Myocyte (in vitro differentiated cells): Measurements from ENCODE around the gene CRTAC1. TPM values are rescaled to one million over a fixed set of nuclear protein-coding genes. Genes with fewer than 3 reads are reported as not detected.

Experiments used
- DNase-seq: peaks from one replicate; pipeline ENCODE4 v3.0.0-alpha.2; 2012; ENCODE audit warnings: low read depth
- total RNA-seq: library from RNA; depleted of rRNA; stranded (reverse); fragments of >200 nt; gene quantifications from 2 replicates; pipeline ENCODE4 v1.2.3, GENCODE V29; 2014

CRTAC1 gene
- total RNA-seq, 1 donor from 2014 or later: not detected

DNA sequence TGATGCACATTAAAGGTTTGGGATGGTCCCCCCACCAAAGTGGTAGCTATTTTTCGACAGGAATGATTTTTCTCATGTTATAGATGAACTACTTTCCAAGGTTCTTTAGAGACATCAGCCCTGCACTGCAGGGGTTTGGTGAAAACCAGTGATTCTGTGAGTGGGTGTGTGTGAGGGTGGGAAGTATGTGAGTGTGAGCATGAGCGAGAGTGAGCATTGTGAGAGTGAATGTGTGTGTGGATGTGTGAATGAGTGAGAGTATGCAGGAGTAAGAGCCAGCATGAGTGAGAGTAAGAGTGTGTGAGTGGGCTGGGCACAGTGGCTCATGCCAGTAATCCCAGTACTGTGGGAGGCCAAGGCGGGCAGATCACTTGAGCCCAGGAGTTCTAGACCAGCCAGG is 105.7 kb downstream of the CRTAC1 start:
- no peak for DNase-seq

DNA sequence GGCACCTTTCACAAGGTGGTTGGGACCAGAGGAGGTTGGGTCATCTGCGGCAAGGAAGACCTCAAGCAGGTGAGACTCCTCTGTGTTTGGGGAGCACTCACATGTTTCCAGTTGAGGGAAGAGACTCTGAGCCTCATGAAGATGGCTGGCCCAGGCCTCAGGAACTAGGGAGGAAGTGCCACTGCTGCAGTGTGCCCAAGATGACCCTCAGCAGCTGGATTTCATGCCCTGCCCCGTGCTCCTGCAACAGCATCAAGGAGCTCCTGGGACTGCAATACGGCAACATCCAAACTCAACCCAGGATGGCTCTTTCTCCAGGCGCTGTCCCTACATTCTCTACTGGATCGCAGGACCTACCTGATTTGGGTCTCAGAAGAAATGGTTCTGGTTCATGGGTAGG is 106.9 kb downstream of the CRTAC1 start:
- no peak for DNase-seq

DNA sequence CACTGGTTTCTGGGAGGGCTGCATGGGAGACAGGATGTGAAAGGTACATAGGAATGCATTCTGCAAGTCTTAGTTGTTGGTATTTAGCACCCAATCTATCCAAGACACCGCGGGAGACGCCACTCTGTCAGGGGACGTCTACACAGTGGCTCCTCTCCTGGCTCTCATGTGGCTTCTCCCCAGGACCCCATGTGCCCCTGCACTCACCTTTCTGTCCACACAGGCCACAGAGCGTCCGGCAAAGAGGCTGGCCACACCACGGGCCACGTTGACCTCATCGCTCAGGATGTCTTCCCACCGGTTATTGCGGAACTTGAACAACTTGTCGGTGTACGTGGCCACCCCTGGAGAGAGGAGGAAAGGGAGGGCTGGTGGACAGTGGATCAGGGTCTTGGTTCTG is 107.4 kb downstream of the CRTAC1 start:
- DNase-seq: no peak

DNA sequence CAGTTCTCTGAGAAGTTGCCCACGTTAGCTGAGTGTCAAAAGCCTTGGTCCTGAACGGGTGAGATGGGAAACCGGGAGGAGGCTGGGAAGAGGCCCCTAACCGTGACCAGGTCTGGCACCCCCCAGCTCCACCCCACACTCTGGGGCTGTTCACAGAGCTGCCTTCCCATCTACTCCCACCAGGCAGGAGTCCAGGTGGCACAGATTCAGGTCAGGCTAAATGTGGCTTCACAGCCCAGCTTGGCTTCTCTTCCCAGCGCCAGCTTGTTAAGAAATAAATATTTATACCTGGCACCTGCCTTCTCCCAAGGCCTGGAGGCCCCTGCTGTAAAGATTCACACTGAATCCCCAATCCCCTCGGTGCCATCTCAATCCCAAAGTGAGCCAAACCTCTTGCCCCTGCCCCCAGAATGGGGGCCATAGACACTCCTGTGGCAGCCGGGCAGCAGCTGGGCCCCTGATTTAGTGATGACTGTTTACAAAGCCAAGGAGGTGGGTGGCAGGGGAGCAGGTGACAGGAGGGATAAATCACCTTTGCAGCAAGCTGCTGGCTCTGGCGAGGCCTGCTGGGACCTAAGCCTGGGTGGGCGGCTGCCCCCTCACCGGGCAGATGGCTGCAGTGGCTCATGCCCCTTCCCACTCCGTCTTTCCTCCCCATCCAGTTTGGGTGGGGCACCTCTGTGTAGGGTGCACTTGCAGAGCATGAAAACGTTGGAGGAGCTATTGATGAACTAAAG is 108.2 kb downstream of the CRTAC1 start:
- no peak for DNase-seq

DNA sequence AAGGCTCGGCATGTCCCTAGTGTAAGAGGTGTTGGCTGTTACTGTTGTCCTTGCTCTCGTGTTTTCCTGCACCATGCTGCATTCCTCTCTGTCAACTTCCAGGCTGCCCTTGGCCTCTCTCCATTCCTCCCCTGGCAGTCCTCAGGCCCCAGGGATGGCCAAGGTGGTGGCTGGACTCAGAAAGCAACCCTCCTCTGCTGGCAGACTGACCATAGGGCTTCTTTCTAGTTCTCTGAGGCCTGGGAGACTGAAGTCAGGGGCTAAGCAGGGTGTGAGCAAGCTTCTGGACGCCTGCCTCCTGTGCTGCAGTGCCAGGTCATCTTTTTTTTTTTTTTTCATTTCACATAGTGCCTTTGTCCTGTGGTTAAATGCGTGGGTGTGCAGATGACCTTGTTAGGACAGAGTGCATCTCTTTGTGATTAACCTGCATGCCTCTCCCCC is 108.8 kb downstream of the CRTAC1 start:
- DNase-seq: no peak

DNA sequence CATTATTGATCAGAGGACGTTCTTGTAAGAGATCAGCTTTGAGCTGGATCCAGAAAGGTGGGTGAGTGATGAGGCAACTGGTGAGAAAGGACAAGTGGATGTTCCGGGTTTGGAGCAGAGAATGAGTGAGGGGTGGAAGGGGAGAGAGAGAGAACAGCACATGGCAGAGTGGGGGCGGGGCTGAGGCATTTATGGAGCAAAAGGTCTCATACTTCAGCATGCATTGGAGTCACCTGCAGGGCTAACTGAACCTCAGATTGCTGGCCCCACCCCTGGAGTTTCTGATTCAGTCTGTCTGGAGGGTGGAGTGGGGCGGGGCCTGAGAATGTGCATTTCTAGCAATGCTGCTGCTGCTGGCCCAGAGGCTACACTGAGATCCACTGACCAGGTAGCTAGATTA is 109.6 kb downstream of the CRTAC1 start:
- no peak for DNase-seq

DNA sequence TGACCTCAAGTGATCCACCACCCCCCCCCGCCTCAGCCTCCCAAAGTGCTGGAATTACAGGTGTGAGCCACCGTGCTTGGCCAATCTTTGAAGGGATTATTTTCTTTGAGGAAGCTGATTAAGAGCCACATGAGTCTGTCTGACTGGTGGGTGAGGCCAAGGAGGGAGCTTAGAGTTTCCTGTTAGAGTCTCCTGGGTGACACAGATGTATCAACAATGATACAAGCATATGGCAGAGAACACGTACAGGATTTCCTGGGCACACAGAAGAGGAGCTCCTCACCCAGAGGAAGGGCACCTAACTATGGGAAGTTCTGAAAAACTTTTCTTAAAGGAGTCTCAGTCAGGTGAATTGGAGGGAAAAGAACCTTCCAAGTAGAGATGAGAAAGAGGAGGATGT is 111.4 kb downstream of the CRTAC1 start:
- DNase-seq: no peak

DNA sequence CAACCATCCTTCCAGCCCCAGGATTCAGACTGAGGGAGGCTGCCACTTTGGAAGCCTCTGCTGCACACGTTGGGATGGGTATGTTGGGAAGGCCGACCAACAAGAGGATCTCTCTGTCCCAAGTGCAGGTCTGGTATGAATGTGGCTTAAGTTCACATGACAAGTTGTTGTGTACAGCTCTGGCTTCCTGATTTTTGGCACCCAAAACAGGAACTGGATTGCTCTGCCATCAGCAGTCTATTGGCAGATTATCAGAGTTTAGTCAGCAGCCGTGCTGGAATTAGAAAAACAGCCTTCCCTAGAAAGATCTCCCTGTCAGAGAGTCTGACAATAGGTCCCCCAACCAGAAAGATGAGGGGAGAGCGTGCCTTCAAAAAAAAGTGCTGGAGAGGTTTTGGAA is 113.8 kb downstream of the CRTAC1 start:
- no peak for DNase-seq

DNA sequence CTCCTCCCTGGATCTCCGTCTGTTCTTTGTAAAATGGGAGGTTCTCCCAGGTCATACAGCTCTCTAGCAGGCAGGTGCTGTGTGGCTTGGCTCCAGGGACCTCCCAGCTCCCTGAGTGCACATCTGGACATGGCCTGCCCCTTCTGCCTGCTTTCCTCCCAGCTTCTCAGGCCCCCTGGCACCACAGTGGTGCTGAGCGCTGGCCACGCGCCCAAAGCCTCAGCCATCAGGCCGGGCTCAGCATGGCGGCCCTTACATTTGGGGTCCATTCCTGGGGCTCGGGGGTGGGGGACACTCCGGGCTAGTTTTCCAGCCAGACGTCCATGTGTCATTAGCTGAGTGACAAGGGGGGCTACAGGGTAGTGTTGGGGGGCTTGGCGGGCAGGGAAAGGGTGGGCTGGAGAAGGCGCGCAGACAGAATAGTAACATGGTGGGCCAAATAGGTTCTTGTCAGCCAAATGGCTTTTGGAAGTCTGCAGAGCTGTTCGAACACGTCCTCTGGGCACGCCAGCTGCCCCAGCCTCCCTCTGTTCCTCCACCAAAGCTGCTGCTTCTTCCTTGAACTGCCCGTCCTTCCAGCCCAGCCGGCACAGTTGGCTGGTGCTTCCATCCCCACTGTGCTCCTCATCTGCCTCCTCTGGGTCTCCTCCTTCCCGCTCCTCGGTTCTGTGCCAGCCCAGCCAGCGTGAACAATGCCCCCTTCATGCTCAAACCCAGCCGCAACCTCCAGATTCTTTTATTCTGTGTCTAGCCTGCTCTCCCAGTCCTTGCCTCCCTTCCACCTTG is 114.9 kb downstream of the CRTAC1 start:
- DNase-seq: no peak

DNA sequence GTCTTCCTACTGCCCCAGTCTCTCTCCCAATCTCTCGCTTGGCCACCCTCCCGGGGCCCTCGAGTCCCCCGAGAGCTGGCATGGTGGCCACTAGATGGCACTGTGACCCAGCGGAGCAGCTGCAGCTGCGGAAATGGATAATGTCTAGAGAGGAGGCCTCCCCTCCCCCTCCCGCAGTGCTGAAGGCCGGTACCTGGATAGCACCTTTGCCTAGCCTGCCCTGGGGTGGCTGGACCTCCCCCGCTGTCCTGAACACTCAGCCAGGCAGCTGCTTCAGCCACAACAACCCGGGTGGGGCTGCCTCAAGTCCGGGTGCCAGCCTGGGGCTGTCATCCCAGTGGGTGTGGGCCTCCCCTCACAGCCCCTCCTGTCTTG is 115.6 kb downstream of the CRTAC1 start:
- peak; percentile 61 for DNase-seq

DNA sequence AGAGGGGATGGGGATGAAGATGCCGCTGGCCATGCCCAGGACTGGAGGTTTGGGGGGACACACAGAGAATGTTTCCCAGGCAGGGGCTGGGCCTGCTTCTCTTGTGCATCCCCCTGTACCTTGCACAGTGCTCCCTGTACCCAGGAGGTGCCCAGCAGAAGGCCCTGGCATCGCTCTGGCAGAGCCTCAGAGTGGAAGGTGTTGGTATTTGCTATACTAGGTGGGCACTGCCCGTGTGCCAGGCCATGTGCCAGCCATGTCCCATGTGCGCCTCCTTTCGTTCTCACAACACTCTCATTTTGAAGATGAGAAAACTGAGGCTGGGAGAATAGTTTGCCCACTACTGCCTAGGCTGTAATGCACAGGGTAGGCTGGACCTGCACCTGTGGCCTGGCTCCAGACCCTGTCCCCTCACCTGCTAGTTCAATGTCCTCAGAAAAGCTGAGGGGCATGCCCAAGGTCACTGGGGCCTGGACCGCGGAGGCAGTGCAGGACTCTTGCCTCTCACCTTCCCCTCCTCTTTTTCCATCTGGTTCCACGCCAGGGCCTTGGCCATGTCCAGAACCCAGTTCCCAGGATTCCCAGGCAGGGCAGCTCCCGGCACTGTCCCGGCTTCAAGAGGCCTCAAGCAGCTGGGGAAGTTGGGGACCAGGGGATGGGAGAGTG is 116.1 kb downstream of the CRTAC1 start:
- DNase-seq: no peak

DNA sequence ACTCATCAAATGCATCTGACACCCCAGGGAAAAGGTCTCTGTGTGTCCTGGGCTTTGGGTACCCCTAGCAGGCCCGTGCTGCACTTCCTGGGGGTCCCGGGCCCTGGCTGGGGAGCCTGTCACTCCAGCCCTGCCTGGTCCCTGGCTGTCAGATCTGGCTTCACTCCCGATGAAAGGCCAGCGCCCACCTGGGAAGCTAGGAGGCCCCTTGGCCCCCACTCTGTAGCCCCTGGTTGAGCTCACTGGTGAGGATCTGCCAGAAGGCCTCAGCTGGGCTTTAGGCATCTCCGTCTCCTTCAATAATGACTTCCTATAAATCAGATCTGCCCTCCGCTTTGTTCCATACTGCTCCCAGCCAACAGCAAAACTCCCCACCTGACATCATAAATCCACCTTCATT is 116.8 kb downstream of the CRTAC1 start:
- DNase-seq: no peak

DNA sequence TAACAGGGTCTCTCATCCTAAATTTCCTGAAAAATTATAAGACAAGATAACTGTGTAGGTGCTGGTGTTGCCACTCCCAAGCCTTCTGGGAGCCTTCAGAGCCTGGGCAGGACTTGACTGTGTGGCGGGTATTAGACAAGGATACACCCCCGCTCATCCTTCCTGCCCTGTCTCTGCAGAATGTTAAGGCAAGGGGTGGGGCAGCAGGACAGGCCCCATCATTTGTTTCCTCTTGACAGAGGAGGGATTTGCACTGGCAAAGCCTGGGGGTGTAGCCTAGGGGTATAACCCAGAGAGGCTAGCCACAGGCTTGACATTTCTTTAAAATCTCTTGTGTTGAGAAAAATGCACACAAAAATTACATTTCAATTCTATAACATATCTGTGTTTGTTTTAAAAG is 117.2 kb downstream of the CRTAC1 start:
- DNase-seq: no peak

DNA sequence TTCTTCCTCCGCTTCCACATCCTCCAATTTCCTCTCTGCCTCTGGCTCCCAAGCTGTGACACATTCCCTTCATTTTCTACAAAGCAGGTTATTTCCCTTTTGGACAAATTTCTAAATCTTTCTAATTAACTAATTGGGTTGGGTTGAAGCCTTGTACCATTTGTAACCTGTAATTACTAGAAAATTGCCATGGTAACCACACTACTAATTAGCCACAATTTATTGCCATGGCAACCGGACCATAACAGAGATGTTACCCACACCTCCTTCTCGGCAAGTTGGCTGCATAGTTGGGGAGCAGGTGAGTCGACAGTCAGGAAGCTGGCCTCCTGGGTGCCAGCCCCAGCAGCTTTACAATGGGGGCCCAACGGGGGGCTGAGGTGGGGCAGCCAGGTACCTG is 119.2 kb downstream of the CRTAC1 start:
- no peak for DNase-seq

DNA sequence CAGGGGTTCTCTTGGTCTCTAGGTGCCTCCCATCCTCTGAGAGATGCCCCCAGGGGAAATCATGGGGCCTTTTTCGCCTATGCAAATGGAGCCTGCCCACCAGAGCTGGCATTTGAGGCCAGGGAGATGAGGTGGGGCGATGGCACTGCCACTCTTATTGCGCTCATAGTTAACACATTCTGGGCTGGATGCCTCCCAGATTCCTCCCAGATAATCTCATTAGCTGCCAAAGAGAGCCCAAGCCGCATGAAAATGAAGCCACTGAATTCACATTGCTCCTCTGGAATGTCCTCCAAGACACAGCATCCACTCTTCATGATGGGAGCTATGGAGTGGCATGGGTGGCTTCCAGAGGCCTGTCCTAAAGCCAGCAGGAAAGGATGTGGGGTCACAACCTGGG is 119.8 kb downstream of the CRTAC1 start:
- no peak for DNase-seq

DNA sequence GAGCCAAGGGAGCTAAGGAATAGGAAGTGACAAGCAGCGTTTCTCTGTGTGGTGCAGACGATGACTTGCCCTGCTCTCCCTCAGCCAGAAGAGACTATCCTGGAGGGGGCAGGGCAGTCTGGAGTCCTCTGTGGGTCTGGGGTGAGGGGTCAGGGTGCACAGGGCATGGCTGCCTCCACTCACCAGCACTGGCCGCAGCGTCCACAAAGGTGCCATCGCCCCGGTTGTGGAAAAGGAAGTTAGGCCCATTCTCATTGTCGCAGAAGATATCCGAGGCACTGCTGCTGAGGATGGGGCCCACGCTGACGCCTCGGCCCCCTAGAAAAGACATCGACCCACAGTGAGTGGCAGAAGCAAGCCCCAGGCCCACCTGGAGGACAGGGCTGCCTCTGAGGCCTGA is 122.6 kb downstream of the CRTAC1 start:
- no peak for DNase-seq

DNA sequence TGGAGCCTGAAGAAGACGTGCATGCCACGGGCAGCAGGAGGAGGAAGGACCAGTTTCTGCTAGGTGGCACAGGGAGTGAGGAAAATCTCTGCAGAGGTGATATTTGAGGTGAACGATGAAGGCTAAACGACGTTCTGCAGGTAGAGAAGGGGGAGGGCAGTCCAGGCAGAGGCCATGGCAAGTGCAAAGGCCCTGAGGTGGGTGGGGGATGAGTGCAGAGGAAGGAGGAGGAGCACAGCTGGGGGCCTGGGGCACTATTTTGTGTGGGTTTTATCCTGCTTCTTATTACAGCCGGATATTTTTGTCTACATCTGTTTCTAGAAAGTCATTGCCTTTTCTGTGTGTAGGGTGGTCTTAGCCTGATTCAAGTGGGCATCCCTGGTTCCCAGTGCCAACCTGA is 123.2 kb downstream of the CRTAC1 start:
- DNase-seq: no peak

DNA sequence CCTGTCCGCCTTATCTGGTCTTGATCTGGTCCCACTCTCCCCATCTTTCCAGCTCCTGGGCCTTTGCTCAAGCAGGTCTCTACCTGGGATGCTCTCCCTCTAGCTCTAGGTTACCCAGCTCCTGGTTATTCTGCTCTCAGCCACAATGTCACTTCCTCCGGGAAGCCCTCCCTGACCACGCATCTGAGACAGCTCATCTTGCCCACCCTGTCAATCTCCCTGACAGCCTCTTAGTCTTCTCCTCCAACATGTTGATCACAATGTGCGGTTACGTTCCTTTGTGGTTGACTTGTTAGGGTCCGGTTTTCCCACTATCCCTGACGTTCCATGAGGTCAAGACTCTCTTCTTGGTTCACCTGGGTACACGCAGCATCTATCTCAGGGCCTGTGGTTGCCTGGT is 125.1 kb downstream of the CRTAC1 start:
- no peak for DNase-seq

DNA sequence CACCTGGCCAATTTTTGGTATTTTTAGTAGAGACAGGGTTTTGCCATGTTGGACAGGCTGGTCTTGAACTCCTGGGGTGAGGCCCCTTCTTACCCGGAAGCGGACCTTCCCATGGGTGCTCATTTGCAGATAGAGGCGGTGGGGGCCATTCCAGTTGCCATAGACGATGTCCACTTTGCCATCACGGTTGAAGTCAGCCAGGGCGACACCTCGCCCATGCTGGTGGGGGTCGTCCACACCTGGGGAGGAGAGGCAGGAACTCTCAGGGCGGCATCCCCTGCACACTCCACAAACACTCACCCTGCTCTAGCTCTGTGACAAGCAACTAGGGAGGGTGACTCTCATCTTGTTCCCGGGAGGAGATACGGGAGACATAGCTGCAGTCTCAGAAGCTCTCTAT is 125.8 kb downstream of the CRTAC1 start:
- DNase-seq: no peak

DNA sequence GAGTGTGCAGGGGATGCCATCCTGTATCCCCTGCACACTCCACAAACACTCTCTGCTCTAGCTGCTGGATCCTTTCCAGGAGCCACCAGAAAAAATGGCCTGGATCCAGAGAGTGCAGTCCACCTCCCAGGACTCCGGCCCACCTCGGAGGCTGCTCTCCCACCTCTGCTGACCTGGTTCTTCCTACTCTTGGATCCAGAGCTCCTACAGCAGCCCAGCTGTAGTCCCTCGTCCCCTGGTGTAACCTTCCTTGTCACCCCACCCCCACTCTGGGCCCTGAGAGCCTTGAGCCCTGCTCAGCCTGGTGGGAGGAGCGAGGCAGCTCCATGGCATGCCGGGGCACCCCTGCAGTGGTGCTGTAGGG is 126.4 kb downstream of the CRTAC1 start:
- DNase-seq: no peak

DNA sequence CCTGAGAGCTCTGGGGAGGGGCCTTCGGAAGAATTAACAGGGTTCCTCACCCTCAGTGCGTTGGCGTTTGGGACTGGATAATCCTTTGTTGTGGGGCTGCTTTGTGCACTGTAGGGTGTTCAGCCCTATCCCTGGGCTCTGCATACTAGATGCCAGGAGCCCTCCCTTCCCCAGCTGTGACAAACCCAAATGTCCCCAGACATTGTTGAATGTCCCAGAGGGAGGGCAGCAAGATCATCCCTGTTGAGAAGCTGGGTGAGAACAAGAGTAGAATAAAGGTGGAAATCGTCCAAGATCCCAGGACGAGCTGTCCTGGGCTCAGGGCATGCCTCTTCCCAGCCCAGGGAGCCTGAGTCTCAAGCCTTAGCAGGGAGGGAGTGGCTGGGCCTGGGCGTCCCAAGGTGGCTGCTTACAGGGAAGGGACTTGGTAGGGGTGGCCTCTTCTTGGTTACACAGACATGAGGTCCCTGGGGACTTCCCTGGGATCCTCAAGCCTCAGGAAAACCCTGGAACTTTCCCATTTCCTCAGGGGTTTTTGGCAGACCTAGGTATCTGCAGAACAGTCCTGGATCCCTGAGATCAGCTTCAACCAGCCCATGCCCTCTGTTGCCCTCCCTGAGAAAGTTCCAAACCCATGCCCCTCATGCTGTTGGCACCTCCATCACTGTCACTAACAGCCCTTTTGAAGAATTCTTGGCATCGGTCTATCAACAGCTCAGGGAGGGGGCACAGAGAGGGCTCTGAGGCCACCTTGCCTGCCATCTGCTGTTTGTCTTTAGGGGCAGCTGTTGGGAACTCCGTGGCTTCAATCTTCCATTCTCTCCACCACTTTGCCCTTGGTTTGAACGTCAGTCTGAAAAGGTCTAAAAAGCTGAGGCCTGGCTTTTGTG is 127.0 kb downstream of the CRTAC1 start:
- peak; percentile 48 for DNase-seq
